SU-DHL-6 (cell line): ENCODE measurements around the gene ALG3.

Source experiments
- H2AFZ ChIP-seq: fragments of 200-600 bp; sonication (generic); 2 replicates; pipeline ENCODE4 v1.6.1; 2014; ENCODE audit warnings: low read depth, mild to moderate bottlenecking, moderate library complexity, mixed read lengths, antibody characterized with exemption, low read length; ENCODE audit not compliant: severe bottlenecking
- H3F3A ChIP-seq: fragments of 200-600 bp; shearing (Covaris generic); 2 replicates; pipeline ENCODE4 v1.6.0; 2016; ENCODE audit warnings: antibody characterized with exemption, mild to moderate bottlenecking; ENCODE audit not compliant: insufficient read depth
- H3K27ac ChIP-seq: fragments of 200-600 bp; sonication (generic); 2 replicates; pipeline ENCODE4 v1.5.1; 2016; ENCODE audit warnings: low read depth, mild to moderate bottlenecking, low read length, moderate library complexity, mixed read lengths
- H3K27me3 ChIP-seq: fragments of 200-600 bp; sonication (generic), shearing (Covaris generic); 2 replicates; pipeline ENCODE4 v1.6.0; 2014; ENCODE audit warnings: mild to moderate bottlenecking, low read length
- H3K36me3 ChIP-seq: fragments of 200-600 bp; sonication (generic); 2 replicates; pipeline ENCODE4 v1.6.1; 2014; ENCODE audit warnings: mild to moderate bottlenecking, low read length, mixed read lengths
- H3K4me2 ChIP-seq: fragments of 300-600, 200-600 bp; shearing (Covaris generic), sonication (generic); 2 replicates; pipeline ENCODE4 v1.6.0; 2014; ENCODE audit warnings: low read length, low read depth, mild to moderate bottlenecking; ENCODE audit not compliant: poor library complexity, severe bottlenecking
- H3K4me3 ChIP-seq: fragments of 200-600 bp; sonication (generic); 2 replicates; pipeline ENCODE4 v1.5.1; 2014; ENCODE audit warnings: antibody characterized with exemption, low read length, mild to moderate bottlenecking, mixed read lengths; ENCODE audit not compliant: insufficient read depth, poor library complexity, severe bottlenecking
- H3K79me2 ChIP-seq: fragments of 200-600 bp; sonication (generic); 2 replicates; pipeline ENCODE4 v1.6.1; 2014; ENCODE audit warnings: mild to moderate bottlenecking, low read length, moderate library complexity; ENCODE audit not compliant: insufficient read depth
- H3K9ac ChIP-seq: fragments of 200-600 bp; sonication (generic); 2 replicates; pipeline ENCODE4 v1.7.0; 2014; ENCODE audit warnings: mild to moderate bottlenecking, low read length
- H3K9me2 ChIP-seq: fragments of 200-600 bp; sonication (generic); replicated peaks from 2 replicates; pipeline ENCODE4 v1.6.1; 2014; ENCODE audit warnings: low read length; ENCODE audit not compliant: insufficient read depth
- H3K9me3 ChIP-seq: fragments of 200-600 bp; sonication (generic); 2 replicates; pipeline ENCODE4 v1.6.1; 2014; ENCODE audit warnings: low read length, mixed read lengths; ENCODE audit not compliant: insufficient read depth
- H4K20me1 ChIP-seq: fragments of 200-600 bp; sonication (generic); 2 replicates; pipeline ENCODE4 v1.6.1; 2014; ENCODE audit warnings: low read depth, mild to moderate bottlenecking, antibody characterized with exemption, low read length, moderate library complexity, mixed read lengths
- EZH2phosphoT487 ChIP-seq: fragments of 200-600 bp; sonication (generic), shearing (Covaris generic); conservative IDR thresholded peaks from 2 replicates; pipeline ENCODE4 v1.6.1; 2018; ENCODE audit warnings: mild to moderate bottlenecking, antibody characterized with exemption, low read length, moderate library complexity, mixed read lengths
- TF ChIP-seq, protein P1 (sequence below): fragments of 200-600 bp; sonication (generic); IDR thresholded peaks from one replicate; pipeline ENCODE4 v1.5.1; 2017; ENCODE audit warnings: antibody characterized with exemption, mild to moderate bottlenecking, low read length, moderate library complexity; ENCODE audit not compliant: insufficient read depth, poor library complexity, severe bottlenecking

Gene ALG3

DNA sequence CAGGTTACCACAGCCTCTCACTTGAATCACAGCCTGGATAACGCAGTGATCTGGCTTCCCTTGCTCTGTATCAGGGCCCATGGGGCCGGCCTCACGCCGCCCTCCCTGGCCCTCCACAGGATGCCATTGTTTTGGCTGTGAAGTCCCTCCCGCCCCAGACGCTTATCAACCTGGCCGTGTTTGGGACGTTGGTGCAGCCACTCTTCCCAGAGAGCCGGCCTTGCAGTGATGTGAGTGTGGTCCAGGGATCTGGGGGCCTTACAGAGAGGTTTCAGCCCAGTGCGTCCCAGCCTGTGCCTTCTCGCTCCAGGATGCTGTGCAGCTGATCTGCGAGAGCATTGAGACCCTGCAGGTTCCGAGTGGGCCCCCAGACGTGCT lies 12.7 kb downstream of the ALG3 start:
- no peak overlapping the region for H3K4me2 ChIP-seq
- H3K4me3 ChIP-seq: no peak overlapping the region
- no peak overlapping the region for H3K27ac ChIP-seq
- no peaks in the 10 kb centered on the region for H3K27me3 ChIP-seq
- no peaks in the 10 kb centered on the region for H3K9me3 ChIP-seq
- no peaks in the 10 kb centered on the region for H3K9me2 ChIP-seq
- H3K79me2 ChIP-seq: no peaks in the 10 kb centered on the region
- H3F3A ChIP-seq: peaks cover 6% of the 10 kb centered on the region; the same call in 1 of the 2 replicates
- no peak overlapping the region for H2AFZ ChIP-seq
- H4K20me1 ChIP-seq: no peaks in the 10 kb centered on the region
- no peaks in the 10 kb centered on the region for H3K36me3 ChIP-seq
- no peak overlapping the region for H3K9ac ChIP-seq
- TF ChIP-seq EZH2phosphoT487: no peak
- TF ChIP-seq, protein P1, sequence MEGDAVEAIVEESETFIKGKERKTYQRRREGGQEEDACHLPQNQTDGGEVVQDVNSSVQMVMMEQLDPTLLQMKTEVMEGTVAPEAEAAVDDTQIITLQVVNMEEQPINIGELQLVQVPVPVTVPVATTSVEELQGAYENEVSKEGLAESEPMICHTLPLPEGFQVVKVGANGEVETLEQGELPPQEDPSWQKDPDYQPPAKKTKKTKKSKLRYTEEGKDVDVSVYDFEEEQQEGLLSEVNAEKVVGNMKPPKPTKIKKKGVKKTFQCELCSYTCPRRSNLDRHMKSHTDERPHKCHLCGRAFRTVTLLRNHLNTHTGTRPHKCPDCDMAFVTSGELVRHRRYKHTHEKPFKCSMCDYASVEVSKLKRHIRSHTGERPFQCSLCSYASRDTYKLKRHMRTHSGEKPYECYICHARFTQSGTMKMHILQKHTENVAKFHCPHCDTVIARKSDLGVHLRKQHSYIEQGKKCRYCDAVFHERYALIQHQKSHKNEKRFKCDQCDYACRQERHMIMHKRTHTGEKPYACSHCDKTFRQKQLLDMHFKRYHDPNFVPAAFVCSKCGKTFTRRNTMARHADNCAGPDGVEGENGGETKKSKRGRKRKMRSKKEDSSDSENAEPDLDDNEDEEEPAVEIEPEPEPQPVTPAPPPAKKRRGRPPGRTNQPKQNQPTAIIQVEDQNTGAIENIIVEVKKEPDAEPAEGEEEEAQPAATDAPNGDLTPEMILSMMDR: no peak

DNA sequence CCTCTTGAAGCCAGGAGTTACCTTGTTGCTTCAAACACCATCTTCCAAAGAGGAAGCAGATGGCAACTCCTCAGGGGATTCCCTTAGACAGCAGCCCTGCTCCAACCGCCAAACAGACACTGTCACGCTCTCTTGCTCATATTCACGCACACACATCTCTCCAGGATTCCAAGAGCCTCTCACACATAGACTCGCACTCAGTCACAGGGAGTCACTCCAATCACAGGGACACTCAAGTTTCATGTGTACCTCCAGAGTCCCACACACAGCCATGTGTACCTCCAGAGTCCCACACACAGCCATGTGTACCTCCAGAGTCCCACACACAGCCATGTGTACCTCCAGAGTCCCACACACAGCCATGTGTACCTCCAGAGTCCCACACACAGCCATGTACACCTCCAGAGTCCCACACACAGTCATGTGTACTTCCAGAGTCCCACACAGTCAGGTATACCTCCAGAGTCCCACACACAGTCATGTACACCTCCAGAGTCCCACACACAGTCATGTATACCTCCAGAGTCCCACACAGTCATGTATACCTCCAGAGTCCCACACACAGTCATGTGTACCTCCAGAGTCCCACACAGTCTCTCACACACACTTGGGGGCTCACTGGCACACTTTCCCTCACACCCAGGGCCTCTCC lies 13.3 kb downstream of the ALG3 start:
- TF ChIP-seq EZH2phosphoT487: no peak
- Histone ChIP-seq H3K4me2 (no peak overlapping the region), H3F3A (peaks cover 5% of the 10 kb centered on the region; the same call in 1 of the 2 replicates), H3K27me3 (no peaks in the 10 kb centered on the region), H3K27ac (no peak overlapping the region), H3K9me2 (no peaks in the 10 kb centered on the region), H3K36me3 (no peaks in the 10 kb centered on the region), H3K9me3 (no peaks in the 10 kb centered on the region), H3K4me3 (no peak overlapping the region), H3K9ac (no peak overlapping the region), H4K20me1 (no peaks in the 10 kb centered on the region), H2AFZ (no peak overlapping the region), H3K79me2 (no peaks in the 10 kb centered on the region)

DNA sequence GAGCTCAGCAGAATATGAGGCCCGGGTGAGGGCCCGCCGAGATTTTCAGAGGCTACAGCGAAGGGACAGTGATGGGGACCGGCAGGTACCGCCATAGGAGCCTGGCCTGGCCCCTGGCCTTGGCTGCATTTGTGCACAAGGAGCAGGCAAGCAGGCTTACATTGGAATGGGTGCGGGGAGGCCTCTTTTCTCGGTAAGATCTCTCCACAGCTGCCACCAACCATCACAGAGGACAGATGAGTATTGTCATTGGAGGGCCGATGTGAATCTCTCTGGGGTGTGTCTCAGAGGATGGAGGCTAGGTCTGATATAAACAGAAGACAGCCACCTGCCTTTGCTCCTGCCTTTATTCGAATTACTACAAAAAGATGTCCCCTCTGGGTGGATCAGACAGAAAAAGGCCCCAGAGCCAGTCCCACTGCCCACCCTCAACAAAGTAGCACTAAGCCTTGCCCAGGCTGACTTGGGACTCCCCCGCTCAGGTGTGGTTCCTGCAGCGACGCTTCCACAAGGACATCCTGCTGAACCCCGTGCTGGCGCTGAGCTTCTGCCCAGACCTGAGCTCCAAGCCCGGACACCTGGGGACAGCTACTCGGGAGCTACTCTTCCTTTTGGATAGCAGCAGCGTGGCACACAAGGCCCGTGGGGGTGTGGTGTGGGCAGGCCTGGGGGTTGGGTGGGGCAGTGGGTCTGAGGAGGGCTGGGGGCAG lies 13.9 kb downstream of the ALG3 start:
- no peak overlapping the region for H3K9ac ChIP-seq
- H3K4me2 ChIP-seq: no peak overlapping the region
- H3K79me2 ChIP-seq: no peaks in the 10 kb centered on the region
- no peaks in the 10 kb centered on the region for H4K20me1 ChIP-seq
- H3K4me3 ChIP-seq: no peak overlapping the region
- H2AFZ ChIP-seq: no peak overlapping the region
- H3K9me2 ChIP-seq: no peaks in the 10 kb centered on the region
- H3K27ac ChIP-seq: no peak overlapping the region
- H3K27me3 ChIP-seq: no peaks in the 10 kb centered on the region
- H3K36me3 ChIP-seq: no peaks in the 10 kb centered on the region
- TF ChIP-seq, protein P1: no peak
- TF ChIP-seq EZH2phosphoT487: no peak
- H3F3A ChIP-seq: no peaks in the 10 kb centered on the region
- H3K9me3 ChIP-seq: no peaks in the 10 kb centered on the region

GRCh38 chr3:184234224-184234623 lies 14.5 kb downstream of the ALG3 start:
- TF ChIP-seq, protein P1: no peak
- no peak for TF ChIP-seq EZH2phosphoT487
- H3K27me3 ChIP-seq: no peaks in the 10 kb centered on the region
- H3K9me2 ChIP-seq: no peaks in the 10 kb centered on the region
- no peak overlapping the region for H3K27ac ChIP-seq
- no peak overlapping the region for H2AFZ ChIP-seq
- H3K9ac ChIP-seq: no peak overlapping the region
- H3K4me2 ChIP-seq: no peak overlapping the region
- no peaks in the 10 kb centered on the region for H3K9me3 ChIP-seq
- no peak overlapping the region for H3K4me3 ChIP-seq
- no peaks in the 10 kb centered on the region for H4K20me1 ChIP-seq
- no peaks in the 10 kb centered on the region for H3F3A ChIP-seq
- H3K79me2 ChIP-seq: no peaks in the 10 kb centered on the region
- H3K36me3 ChIP-seq: no peaks in the 10 kb centered on the region
